H4 (cell line): ENCODE measurements around the gene PLSCR1. TPM values are rescaled to one million over a fixed set of nuclear protein-coding genes. Genes with fewer than 3 reads are reported as not detected.

Source experiments
- DNase-seq: peaks from one replicate; pipeline ENCODE4 v3.0.0-alpha.2; 2015; ENCODE audit warnings: low spot score
- total RNA-seq: library from RNA; depleted of rRNA; stranded (reverse); fragments of >200 nt; shearing (Covaris generic); gene quantifications from 2 replicates; pipeline ENCODE4 v1.2.3, GENCODE V29; 2014; rRNA removed

PLSCR1 gene
- total RNA-seq, 1 experiment from 2014 or later: 259 TPM

DNA sequence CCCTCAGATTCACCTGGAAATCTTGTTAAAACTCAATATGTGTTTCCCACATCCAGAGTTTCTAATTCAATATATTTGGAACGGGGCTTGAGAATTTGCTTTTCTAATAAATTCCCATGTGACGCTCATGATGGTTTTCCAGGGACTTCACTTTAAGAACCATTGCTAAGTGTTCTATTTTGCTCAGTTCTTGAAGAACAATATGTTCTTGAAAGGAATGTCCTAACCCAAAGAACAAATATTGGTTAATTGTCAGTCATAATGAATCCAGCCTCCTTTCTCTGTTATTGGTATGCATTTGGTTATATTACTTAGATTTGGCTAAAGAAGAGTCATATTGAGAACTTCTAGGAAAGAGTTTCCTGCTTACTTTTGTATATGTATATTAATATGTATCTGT, 70.7 kb downstream of the PLSCR1 start:
- DNase-seq: no peak

DNA sequence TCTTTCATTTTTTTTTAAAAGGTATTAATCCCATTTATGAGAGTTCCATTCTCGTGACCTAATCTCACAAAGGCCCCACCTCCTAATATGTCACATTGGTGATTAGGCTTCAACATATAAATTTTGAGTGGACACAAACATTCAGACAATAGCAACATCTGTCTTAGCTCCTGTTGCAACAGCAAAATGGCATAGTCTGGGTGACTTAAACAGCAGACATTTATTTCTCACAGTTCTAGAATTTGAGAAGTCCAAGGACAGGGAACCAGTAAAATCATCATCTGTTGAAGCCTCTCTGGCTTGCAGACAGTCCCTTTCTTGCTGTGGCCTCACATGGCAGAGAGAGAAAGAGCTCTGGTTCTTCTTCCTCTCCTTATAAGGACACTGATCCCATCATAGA, 71.8 kb downstream of the PLSCR1 start:
- no peak for DNase-seq

DNA sequence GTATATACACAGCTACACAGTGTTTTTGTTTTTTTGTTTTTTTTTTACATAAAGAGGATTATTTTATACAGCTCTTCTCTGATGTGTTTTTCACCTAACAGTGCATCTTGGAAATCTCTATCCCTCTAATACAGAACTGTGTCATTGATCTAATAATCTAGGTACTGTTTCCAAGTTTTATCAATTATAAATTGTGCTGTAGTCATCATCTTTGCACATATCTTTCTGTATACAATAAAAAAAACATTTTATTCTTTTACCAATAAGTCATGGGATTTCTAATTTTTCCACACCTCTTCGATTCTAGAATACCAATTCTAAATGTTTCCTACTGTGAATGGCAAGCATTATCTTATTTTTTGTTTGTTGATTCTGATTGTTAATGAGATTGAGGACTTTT, 73.4 kb downstream of the PLSCR1 start:
- no peak for DNase-seq

DNA sequence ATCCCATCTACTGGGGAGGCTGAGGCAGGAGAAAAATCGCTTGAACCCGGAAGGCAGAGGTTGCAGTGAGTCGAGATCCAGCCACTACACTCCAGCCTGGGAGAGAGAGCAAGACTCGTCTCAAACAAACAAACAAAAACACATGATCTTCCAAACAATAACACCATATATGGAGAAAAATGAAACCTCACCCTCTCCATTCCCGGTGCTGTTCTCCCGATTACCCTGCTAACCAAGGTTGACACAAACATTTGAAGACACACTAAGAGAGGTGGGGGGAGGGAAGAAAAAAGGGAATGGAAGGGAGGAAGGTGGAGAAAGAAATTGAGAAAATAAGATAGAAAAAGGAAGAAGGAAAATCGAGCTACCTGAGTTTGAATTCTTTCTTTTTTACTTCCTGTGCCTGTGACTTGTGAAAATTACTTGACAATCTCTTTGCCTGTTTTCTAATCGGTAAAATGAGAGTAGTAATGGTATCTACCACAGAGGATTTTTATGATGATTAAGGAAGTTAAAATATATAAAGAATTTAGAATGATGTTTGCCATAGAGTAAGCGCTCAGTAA, 73.9 kb downstream of the PLSCR1 start:
- DNase-seq: peak; percentile 39

DNA sequence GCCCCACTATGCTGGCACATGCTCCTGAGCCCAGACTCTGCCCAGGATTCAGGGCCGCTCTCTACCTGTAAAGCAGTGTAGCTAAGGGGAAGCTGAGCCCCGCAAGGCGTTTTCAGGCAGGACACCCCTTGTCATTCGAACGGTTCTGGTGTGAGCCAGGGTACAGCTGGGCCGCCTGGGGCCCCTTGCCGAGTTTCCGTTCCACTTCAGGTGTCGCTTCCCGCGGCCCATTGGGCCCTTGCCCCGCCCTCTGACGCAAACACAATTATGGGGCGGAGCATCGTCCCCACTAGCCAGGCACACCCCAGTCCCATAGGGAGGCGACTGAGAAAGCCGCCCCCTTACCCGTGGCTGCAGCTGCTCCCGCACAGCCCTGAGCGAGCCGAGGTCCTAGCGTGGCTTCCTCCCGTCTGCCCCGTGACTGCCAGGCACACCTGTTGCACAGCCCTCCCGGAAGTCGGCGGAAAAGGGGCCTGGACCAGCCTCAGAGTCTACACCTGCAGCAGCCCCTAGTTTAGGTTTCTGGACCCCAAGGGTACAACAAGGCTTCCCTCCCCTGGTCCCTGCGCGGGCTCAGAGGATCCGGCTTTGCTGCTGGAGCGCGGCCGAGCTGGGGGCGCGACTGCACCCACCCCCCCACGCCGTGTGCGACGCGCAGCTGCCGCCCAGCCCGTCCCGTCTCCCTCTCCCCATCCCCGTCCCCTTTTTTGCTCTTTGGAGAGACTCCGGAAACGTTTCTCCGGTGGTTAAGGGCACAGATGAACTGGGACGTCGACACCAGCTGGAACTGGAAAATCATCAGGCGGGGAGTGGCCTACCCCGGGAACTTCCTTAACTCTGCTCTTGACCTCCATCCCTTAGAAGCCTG, 75.0 kb downstream of the PLSCR1 start, which contains the start of gene PLSCR2:
Gene PLSCR2 (minus strand): TSS at position 412 of the 868 bp plus-strand sequence. CDS start 9,657 bp downstream, outside the sequence.
- DNase-seq: no peak

DNA sequence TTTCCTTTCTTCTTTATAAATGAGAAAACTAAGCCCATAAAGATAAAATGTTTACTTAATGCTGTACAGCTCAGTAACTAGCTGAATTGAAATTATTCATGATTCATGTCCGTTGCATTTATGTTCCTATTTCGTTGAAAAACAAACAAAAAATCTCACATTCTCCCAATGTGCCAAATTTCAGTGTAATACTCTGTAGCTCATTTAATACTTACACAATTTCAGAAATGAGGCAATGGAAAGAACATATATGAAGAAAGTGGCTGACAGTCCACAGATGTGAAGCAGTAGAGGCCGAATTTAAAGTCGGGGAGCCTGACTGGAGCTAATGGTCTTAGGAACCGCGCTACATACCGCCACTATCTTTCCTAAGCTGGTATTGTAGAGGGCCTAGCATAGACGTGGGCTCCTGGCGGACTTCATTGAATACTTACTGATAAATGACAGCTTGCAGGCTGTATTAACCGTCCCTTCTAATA, 75.7 kb downstream of the PLSCR1 start:
- DNase-seq: no peak

DNA sequence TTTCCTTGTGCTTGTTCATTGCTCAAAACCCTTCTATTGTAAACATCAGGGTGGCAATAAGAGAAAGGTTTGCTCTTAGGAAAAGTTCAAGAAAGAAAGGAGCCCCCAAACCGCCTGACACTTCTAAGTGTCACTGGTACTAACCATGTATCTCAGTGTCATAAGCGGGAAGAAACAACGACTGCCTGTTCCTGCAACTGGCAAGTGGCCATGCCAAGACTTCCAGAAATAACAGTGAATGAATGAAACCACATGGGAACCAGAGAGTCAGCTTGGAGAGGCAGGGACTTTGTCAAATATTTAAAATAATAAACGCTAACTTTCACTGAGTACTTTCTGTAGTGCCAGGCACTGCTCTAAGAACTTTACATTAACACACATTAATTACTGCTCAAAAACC, 76.2 kb downstream of the PLSCR1 start:
- DNase-seq: peak; percentile 49

DNA sequence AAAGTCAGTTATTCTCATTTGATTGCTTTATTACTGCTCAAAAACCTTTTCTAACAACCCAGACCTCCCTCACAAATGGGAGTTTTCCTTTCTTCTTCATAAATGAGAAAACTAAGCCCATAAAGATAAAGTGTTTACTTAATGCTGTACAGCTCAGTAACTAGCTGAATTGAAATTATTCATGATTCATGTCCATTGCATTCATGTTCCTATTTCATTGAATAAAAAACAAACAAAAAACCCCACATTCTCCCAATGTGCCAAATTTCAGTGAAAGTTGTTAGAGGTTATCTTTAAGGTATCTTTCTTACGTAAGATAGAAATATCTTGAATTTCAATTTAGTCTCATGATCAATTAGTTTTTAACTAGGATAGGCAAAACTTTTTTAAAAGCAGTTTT, 77.8 kb downstream of the PLSCR1 start:
- peak; percentile 17 for DNase-seq

DNA sequence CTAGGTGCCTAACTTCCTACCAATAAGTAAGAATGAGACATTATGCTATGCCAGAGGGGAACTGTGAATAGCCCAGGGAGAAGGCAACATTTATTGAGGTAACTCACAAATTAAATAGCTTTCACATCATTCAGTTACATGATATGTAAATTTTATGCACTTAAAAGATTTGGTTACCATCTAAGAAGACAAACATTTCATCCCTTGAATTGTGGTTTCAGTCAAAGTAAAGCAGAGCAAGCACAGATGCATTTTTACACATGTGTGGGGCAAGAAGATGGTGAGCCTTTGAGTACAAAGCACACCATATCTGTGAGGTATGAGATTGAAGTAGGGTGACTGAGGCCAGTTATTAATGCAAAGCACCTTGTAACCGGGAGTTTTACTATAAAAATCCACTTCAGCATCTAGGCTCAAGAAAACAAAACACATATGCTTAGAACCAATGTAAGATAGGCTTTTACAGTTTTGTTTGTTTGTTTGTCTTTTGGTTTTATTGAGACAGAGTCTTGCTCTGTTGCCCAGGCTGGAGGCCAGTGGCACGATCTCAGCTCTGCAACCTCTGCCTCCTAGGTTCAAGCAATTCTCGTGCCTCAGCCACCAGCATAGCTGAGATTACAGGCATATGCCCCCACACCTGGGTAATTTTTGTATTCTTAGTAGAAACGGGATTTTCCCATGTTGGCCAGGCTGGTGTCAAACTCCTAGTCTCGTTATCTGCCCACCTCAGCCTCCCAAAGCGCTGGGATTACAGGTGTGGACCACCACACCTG, 78.5 kb downstream of the PLSCR1 start:
- peak; percentile 35 for DNase-seq

Other genes with a start within 250 kb of the PLSCR1 start
- gene PLSCR2, start 75.0 kb downstream of the PLSCR1 start, total RNA-seq: not detected in 2 replicates
- not detected in 2 replicates for gene PLSCR5, start 60.7 kb upstream of the PLSCR1 start, total RNA-seq